C4-2B (cell line): Measurements from ENCODE around the gene VSIG1.

Source experiments
- ZFX ChIP-seq: fragments of 450-650 bp; IDR thresholded peaks from 2 replicates; pipeline ENCODE4 v1.6.1; 2017
- TF ChIP-seq, protein P1 (sequence below): fragments of 450-650 bp; conservative IDR thresholded peaks from 2 replicates; pipeline ENCODE4 v1.5.1; 2017; ENCODE audit warnings: mild to moderate bottlenecking

DNA sequence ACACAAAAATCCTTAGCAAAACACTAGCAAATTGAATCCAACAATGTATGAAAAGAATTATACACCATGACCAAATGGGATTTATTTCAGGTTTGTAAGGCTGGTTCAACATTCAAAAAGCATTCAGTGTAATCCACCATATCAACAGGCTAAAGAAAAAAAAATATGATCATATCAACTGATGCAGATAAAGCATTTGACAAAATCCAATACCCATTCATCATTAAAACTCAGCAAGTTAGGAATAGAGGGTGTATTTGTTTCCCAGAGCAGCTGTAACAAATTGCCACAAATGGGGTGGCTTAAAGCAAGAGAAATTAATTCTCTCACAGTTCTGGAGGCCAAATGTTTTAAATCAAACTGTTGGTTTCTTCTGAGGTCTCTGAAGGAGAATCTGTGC lies 10.7 kb downstream of the VSIG1 start:
- TF ChIP-seq, protein P1, sequence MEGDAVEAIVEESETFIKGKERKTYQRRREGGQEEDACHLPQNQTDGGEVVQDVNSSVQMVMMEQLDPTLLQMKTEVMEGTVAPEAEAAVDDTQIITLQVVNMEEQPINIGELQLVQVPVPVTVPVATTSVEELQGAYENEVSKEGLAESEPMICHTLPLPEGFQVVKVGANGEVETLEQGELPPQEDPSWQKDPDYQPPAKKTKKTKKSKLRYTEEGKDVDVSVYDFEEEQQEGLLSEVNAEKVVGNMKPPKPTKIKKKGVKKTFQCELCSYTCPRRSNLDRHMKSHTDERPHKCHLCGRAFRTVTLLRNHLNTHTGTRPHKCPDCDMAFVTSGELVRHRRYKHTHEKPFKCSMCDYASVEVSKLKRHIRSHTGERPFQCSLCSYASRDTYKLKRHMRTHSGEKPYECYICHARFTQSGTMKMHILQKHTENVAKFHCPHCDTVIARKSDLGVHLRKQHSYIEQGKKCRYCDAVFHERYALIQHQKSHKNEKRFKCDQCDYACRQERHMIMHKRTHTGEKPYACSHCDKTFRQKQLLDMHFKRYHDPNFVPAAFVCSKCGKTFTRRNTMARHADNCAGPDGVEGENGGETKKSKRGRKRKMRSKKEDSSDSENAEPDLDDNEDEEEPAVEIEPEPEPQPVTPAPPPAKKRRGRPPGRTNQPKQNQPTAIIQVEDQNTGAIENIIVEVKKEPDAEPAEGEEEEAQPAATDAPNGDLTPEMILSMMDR, result no peak
- no peak for TF ChIP-seq ZFX
